Osteocyte (in vitro differentiated cells): ENCODE data around the gene CAST. TPM values are rescaled to one million over a fixed set of nuclear protein-coding genes. Genes with fewer than 3 reads are reported as not detected.

Source experiments
- DNase-seq: peaks from one replicate; pipeline ENCODE4 v3.0.0; 2021; ENCODE audit warnings: mixed read lengths; ENCODE audit not compliant: unreplicated experiment; ENCODE audit errors: extremely low spot score
- H3K27ac Mint-ChIP-seq: one replicate; pipeline ENCODE4 v1.8.0; 2021; ENCODE audit warnings: mild to moderate bottlenecking, mixed read lengths; ENCODE audit not compliant: unreplicated experiment
- H3K27me3 Mint-ChIP-seq: one replicate; pipeline ENCODE4 v1.8.0; 2021; ENCODE audit warnings: mixed read lengths; ENCODE audit not compliant: unreplicated experiment
- H3K36me3 Mint-ChIP-seq: one replicate; pipeline ENCODE4 v1.8.0; 2021; ENCODE audit warnings: mixed read lengths; ENCODE audit not compliant: unreplicated experiment
- H3K4me1 Mint-ChIP-seq: one replicate; pipeline ENCODE4 v1.8.0; 2021; ENCODE audit warnings: mixed read lengths; ENCODE audit not compliant: unreplicated experiment
- H3K4me3 Mint-ChIP-seq: one replicate; pipeline ENCODE4 v1.8.0; 2021; ENCODE audit warnings: mild to moderate bottlenecking, moderate library complexity, mixed read lengths; ENCODE audit not compliant: unreplicated experiment
- H3K9me3 Mint-ChIP-seq: one replicate; pipeline ENCODE4 v1.8.0; 2021; ENCODE audit warnings: mixed read lengths; ENCODE audit not compliant: unreplicated experiment
- CTCF ChIP-seq: fragments of 200-600 bp; sonication (generic); IDR thresholded peaks from 2 replicates; pipeline ENCODE4 v1.5.0; 2021; ENCODE audit warnings: antibody characterized with exemption, mild to moderate bottlenecking, moderate library complexity
- total RNA-seq: library from RNA; stranded (reverse); gene quantifications from 2 replicates; pipeline ENCODE4 v1.2.1, GENCODE V29; 2021

The CAST gene
- total RNA-seq, 1 donor from 2014 or later: 144 TPM

- Mint-ChIP-seq H3K36me3 (peaks cover 53% of the 10 kb centered on the region), H3K4me1 (no peaks in the 10 kb centered on the region), H3K4me3 (no peak overlapping the region), H3K9me3 (no peaks in the 10 kb centered on the region), H3K27me3 (no peaks in the 10 kb centered on the region), H3K27ac (no peak overlapping the region)
- TF ChIP-seq CTCF: no peak
- no peak for DNase-seq
Observed at GRCh38 chr5:96771395-96771794, 109.2 kb downstream of the CAST start.

GRCh38 chr5:96772111-96772510, 109.9 kb downstream of the CAST start:
- no peaks in the 10 kb centered on the region for H3K4me1 Mint-ChIP-seq
- no peaks in the 10 kb centered on the region for H3K27me3 Mint-ChIP-seq
- TF ChIP-seq CTCF: no peak
- H3K9me3 Mint-ChIP-seq: no peaks in the 10 kb centered on the region
- H3K36me3 Mint-ChIP-seq: peaks cover 52% of the 10 kb centered on the region
- H3K27ac Mint-ChIP-seq: no peak overlapping the region
- DNase-seq: no peak
- H3K4me3 Mint-ChIP-seq: no peak overlapping the region

- Mint-ChIP-seq H3K4me1 (no peaks in the 10 kb centered on the region), H3K27ac (no peak overlapping the region)
Observed at GRCh38 chr5:96772542-96772941, 110.4 kb downstream of the CAST start.

GRCh38 chr5:96775050-96775449, 112.9 kb downstream of the CAST start:
- Mint-ChIP-seq H3K27ac (no peak overlapping the region), H3K4me3 (no peak overlapping the region), H3K36me3 (peaks cover 64% of the 10 kb centered on the region), H3K27me3 (no peaks in the 10 kb centered on the region), H3K9me3 (no peaks in the 10 kb centered on the region), H3K4me1 (no peaks in the 10 kb centered on the region)
- TF ChIP-seq CTCF: no peak
- DNase-seq: no peak

More at GRCh38 chr5:96772542-96772941, 110.4 kb downstream of the CAST start:
- Mint-ChIP-seq H3K9me3 (no peaks in the 10 kb centered on the region), H3K27me3 (no peaks in the 10 kb centered on the region), H3K4me3 (no peak overlapping the region), H3K36me3 (peaks cover 56% of the 10 kb centered on the region)
- no peak for TF ChIP-seq CTCF
- no peak for DNase-seq

- TF ChIP-seq CTCF: no peak
- peaks cover 61% of the 10 kb centered on the region for H3K36me3 Mint-ChIP-seq
- H3K4me3 Mint-ChIP-seq: no peak overlapping the region
- no peaks in the 10 kb centered on the region for H3K9me3 Mint-ChIP-seq
- H3K27ac Mint-ChIP-seq: peak overlapping the region; percentile 27
- H3K4me1 Mint-ChIP-seq: no peaks in the 10 kb centered on the region
- no peaks in the 10 kb centered on the region for H3K27me3 Mint-ChIP-seq
- DNase-seq: no peak
Observed at GRCh38 chr5:96775689-96776088, 113.5 kb downstream of the CAST start.
